IMR-90 (cell line): Measurements from ENCODE around the gene SH3BP4.

ENCODE experiments used
- CHD1 ChIP-seq: IDR thresholded peaks from 2 replicates; pipeline ENCODE4 v1.6.1; 2012; ENCODE audit warnings: low read depth, low read length, improper control_type of control experiment
- CTCF ChIP-seq: conservative IDR thresholded peaks from 2 replicates; pipeline ENCODE4 v1.5.1; 2012; ENCODE audit warnings: mild to moderate bottlenecking, low read depth, low read length, improper control_type of control experiment
- MAFK ChIP-seq: IDR thresholded peaks from 2 replicates; pipeline ENCODE4 v1.6.1; 2012; ENCODE audit warnings: low read depth, low read length, improper control_type of control experiment
- POLR2A ChIP-seq: IDR thresholded peaks from 2 replicates; pipeline ENCODE4 v1.6.1; 2012; ENCODE audit warnings: mild to moderate bottlenecking, low read depth, low read length
- RFX5 ChIP-seq: IDR thresholded peaks from 2 replicates; pipeline ENCODE4 v1.8.0; 2012; ENCODE audit warnings: low read depth, mild to moderate bottlenecking, low read length, moderate library complexity

GRCh38 chr2:234986390-234986789, 34.6 kb downstream of the SH3BP4 start:
- TF ChIP-seq RFX5 (no peak), CTCF (no peak), MAFK (no peak), POLR2A (no peak), CHD1 (no peak)
